ENCODE results near the gene ACLY. TPM values are rescaled to one million over a fixed set of nuclear protein-coding genes. Genes with fewer than 3 reads are reported as not detected.

Gene ACLY
- total and polyA plus RNA-seq, 2 of the 13 experiments (the other 11 are each of a cell fraction or from before 2014, with no cell fraction given), result 111 to 218 TPM

- TF ChIP-seq ZBTB39 (CRISPR knock-in tag; IDR thresholded peaks at IDR 0.05) (peak; percentile 53; the same call in 1 of the 2 replicates), GATAD1 (CRISPR knock-in tag; IDR thresholded peaks at IDR 0.05) (peak; percentile 84), ZNF770 (CRISPR knock-in tag; IDR thresholded peaks at IDR 0.05) (peak; percentile 90), SNAPC4 (CRISPR knock-in tag; IDR thresholded peaks at IDR 0.05) (0 out of 2 replicates have a peak, but pooled peaks have one; percentile 5), ZMYM4 (CRISPR knock-in tag; IDR thresholded peaks at IDR 0.05) (peak; percentile 80; the same call in 1 of the 2 replicates), HMGXB4 (CRISPR knock-in tag; IDR thresholded peaks at IDR 0.05; ENCODE audit: borderline replicate concordance in 1 of 2, low read depth in 1 of 2) (peak; percentile 86 to 92; a peak in 3 of 4 replicates), IKZF4 (CRISPR knock-in tag; IDR thresholded peaks at IDR 0.05; ENCODE audit: borderline replicate concordance, low read depth, not compliant biosample characterization) (peak; percentile 34), ZNF280D (CRISPR knock-in tag; IDR thresholded peaks at IDR 0.05) (no peak), NONO (IDR thresholded peaks at IDR 0.05) (no peak), NONO (CRISPR knock-in tag; conservative IDR thresholded peaks at IDR 0.05) (peak; percentile 84), ZNF446 (CRISPR knock-in tag; IDR thresholded peaks at IDR 0.05) (peak; percentile 87; the same call in 1 of the 2 replicates), ZNF670 (CRISPR knock-in tag; IDR thresholded peaks at IDR 0.05; ENCODE audit: borderline replicate concordance) (peak; percentile 63; the same call in 1 of the 2 replicates)
Observed at GRCh38 chr17:41864836-41865595, 53.7 kb downstream of the ACLY start, which contains the start of gene KLHL11 (continued).

Measured in HepG2 (cell line).